ENCODE results near the gene SUCNR1. TPM values are rescaled to one million over a fixed set of nuclear protein-coding genes. Genes with fewer than 3 reads are reported as not detected.
"Not testable (repeated sequence)": the region's sequence is repeated elsewhere in the genome, so short reads cannot be mapped to it uniquely, and the experiment has no call there.

SUCNR1 gene
- total RNA-seq, 4 donors from 2014 or later: 0.10 to 0.20 TPM; not detected in 2

DNA sequence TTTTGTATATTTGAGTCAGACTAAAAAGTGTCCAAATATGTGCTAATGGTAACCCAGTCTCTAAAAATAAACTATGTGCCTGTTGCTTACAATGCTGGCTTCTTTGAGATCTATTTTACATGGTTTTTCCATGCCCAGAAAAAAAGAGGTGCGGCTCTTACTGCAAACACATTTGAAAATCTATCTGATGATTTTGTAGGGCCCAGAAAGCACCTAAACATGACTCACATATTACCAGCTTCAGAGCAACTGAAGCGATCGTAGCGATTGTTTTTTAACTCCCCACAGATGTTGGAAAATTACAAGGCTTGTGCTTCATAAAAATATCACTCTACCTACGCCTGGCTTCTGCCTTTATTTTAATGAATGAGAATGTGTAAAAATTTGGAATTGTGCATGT lies 53.5 kb downstream of the SUCNR1 start:
- no peak overlapping the region for H3K27ac ChIP-seq
- H3K27me3 ChIP-seq: no peaks in the 10 kb centered on the region
- H3K9me3 ChIP-seq: no peaks in the 10 kb centered on the region
- in situ Hi-C loops (cut with MboI; ENCODE audit: low sequenced_read_pairs in 4 of 4): no loop called here
- H3K4me1 ChIP-seq: no peaks in the 10 kb centered on the region
- no peak for ATAC-seq
- no peaks in the 10 kb centered on the region for H3K36me3 ChIP-seq
- TF ChIP-seq POLR2A (IDR thresholded peaks at IDR 0.05): no peak
- TF ChIP-seq, protein P1, sequence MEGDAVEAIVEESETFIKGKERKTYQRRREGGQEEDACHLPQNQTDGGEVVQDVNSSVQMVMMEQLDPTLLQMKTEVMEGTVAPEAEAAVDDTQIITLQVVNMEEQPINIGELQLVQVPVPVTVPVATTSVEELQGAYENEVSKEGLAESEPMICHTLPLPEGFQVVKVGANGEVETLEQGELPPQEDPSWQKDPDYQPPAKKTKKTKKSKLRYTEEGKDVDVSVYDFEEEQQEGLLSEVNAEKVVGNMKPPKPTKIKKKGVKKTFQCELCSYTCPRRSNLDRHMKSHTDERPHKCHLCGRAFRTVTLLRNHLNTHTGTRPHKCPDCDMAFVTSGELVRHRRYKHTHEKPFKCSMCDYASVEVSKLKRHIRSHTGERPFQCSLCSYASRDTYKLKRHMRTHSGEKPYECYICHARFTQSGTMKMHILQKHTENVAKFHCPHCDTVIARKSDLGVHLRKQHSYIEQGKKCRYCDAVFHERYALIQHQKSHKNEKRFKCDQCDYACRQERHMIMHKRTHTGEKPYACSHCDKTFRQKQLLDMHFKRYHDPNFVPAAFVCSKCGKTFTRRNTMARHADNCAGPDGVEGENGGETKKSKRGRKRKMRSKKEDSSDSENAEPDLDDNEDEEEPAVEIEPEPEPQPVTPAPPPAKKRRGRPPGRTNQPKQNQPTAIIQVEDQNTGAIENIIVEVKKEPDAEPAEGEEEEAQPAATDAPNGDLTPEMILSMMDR (IDR thresholded peaks at IDR 0.05 in 4 of 5, conservative IDR thresholded peaks at IDR 0.05 in 1 of 5): no peak
- intact Hi-C loops (cut with DNase I; ENCODE audit: low total_unique reads): no loop called here
- H3K4me3 ChIP-seq: no peak overlapping the region
- no peak for DNase-seq

DNA sequence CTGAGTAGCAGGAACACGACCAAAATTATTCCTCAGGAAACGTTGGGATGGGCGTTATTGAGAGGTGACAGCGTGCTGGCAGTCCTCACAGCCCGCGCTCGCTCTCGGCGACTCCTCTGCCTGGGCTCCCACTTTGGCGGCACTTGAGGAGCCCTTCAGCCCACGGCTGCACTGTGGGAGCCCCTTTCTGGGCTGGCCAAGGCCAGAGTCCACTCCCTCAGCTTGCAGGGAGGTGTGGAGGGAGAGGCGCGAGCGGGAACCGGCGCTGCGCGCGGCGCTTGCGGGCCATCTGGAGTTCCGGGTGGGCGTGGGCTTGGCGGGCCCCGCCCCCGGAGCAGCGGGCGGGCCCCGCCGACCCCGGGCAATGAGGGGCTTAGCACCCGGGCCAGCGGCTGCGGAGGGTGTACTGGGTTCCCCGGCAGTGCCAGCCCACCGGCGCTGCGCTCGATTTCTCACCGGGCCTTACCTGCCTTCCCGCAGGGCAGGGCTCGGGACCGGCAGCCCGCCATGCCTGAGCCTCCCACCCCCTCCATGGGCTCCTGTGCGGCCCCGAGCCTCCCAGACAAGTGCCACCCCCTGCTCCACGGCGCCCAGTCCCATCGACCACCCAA lies 54.6 kb downstream of the SUCNR1 start:
- DNase-seq; H3K4me1 ChIP-seq; H3K27me3 ChIP-seq; intact Hi-C loops (cut with DNase I; ENCODE audit: low total_unique reads); ATAC-seq; H3K27ac ChIP-seq; in situ Hi-C loops (cut with MboI; ENCODE audit: low sequenced_read_pairs in 4 of 4); H3K4me3 ChIP-seq; H3K36me3 ChIP-seq; H3K9me3 ChIP-seq: not testable (repeated sequence)

DNA sequence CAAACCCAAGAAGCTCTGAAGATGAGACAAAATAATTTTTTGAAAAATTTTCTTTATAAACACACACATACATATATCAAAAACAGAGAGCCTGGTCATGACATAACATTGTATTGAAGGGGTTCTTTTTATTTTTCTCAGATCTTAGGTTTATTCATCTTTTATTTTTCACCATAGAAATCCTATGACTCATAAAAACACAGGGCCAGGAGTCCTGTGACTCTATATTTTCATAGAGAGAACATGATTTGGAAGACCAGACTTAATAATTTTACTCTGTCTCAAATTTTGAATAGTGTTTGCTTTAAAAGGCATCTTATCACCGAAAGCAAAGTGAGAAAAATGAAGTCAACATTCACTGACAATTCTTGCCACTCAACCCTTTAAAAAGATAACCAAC lies 57.7 kb downstream of the SUCNR1 start:
- in situ Hi-C loops (cut with MboI; ENCODE audit: low sequenced_read_pairs in 4 of 4): no loop called here
- no peak for DNase-seq
- no peak overlapping the region for H3K4me3 ChIP-seq
- no peaks in the 10 kb centered on the region for H3K4me1 ChIP-seq
- no peak for ATAC-seq
- intact Hi-C loops (cut with DNase I; ENCODE audit: low total_unique reads): no loop called here
- TF ChIP-seq, protein P1 (IDR thresholded peaks at IDR 0.05 in 4 of 5, conservative IDR thresholded peaks at IDR 0.05 in 1 of 5): no peak
- no peak for TF ChIP-seq POLR2A (IDR thresholded peaks at IDR 0.05)
- H3K36me3 ChIP-seq: no peaks in the 10 kb centered on the region
- H3K27ac ChIP-seq: no peak overlapping the region
- no peaks in the 10 kb centered on the region for H3K27me3 ChIP-seq
- no peaks in the 10 kb centered on the region for H3K9me3 ChIP-seq

DNA sequence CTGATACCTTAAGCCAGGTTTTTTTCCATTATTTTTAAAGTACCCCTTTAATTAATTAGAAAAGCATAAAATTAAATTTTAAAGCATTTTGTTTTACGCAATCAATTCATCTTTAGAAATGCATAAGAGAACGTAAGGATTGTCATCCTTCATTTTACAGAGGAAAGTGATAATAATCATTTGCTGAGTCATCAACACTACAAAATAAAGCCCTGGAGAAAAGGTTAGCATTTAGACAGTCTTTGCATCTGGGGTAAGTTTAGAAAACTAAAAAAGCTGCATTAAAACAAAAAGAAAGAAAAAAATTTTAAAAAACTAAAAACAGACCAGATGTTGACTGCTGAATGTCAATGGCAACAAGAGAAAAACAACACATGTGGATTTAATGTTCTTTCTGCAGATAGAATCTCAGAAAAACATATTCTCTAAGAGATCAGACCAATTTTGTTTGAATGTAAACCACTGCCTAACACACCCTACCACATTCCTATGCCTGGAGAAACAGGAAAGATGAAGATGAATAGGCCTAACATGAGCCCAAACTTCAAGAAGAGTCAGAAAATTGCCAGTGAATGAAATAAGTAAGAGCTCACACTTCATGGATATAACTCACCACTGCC lies 59.9 kb downstream of the SUCNR1 start:
- DNase-seq (no peak), ATAC-seq (no peak)
- intact Hi-C loops (cut with DNase I; ENCODE audit: low total_unique reads): no loop called here
- in situ Hi-C loops (cut with MboI; ENCODE audit: low sequenced_read_pairs in 4 of 4): no loop called here
- no peaks in the 10 kb centered on the region for H3K36me3 ChIP-seq
- TF ChIP-seq, protein P1 (IDR thresholded peaks at IDR 0.05 in 4 of 5, conservative IDR thresholded peaks at IDR 0.05 in 1 of 5): no peak
- TF ChIP-seq POLR2A (IDR thresholded peaks at IDR 0.05): no peak
- no peak overlapping the region for H3K4me3 ChIP-seq
- H3K9me3 ChIP-seq: no peaks in the 10 kb centered on the region
- H3K27me3 ChIP-seq: no peaks in the 10 kb centered on the region
- no peaks in the 10 kb centered on the region for H3K4me1 ChIP-seq
- no peak overlapping the region for H3K27ac ChIP-seq

Other genes starting within 250 kb of the SUCNR1 start
- not detected for gene AADACL2, start 139.7 kb upstream of the SUCNR1 start, total RNA-seq
- gene AADAC, start 59.5 kb upstream of the SUCNR1 start, total RNA-seq: 1 to 10 TPM in 1 of 4 donors, under 1 TPM in 1, not detected in 2; 0.85 to 1.1 TPM